Adrenal gland (tissue), 5 donors: ENCODE data around the gene ZSCAN10.
"Not testable (repeated sequence)": the region's sequence is repeated elsewhere in the genome, so short reads cannot be mapped to it uniquely, and the experiment has no call there.

Experiments used
- CTCF ChIP-seq, 6 experiments: fragments of 450-650 bp in 4 of 6; fragments of 200-600 bp in 2 of 6; sonication (generic) in 1 of 6; IDR thresholded peaks; 1 replicate in 5 of 6; 2 replicates in 1 of 6; pipeline versions ENCODE4 v1.5.1 to v1.8.0; 2016 to 2021; ENCODE audit warnings: antibody characterized with exemption in 6 of 6, mild to moderate bottlenecking in 2 of 6, moderate library complexity in 1 of 6
- POLR2A ChIP-seq, 2 donors: fragments of 450-650 bp; IDR thresholded peaks; one replicate each; pipeline ENCODE4 v1.6.1; 2017; ENCODE audit warnings: antibody characterized with exemption in 2 of 2, mild to moderate bottlenecking in 2 of 2, moderate library complexity in 1 of 2
- donor health status: DM: no; HTN: no; CAD: no.

- not testable (repeated sequence) for TF ChIP-seq POLR2A, CTCF (IDR thresholded peaks at IDR 0.05)
These were observed 43.4 kb downstream of the ZSCAN10 start for GRCh38 chr16:3055734-3056115.
